Measurements from ENCODE around the gene SENP5.

Gene SENP5

DNA sequence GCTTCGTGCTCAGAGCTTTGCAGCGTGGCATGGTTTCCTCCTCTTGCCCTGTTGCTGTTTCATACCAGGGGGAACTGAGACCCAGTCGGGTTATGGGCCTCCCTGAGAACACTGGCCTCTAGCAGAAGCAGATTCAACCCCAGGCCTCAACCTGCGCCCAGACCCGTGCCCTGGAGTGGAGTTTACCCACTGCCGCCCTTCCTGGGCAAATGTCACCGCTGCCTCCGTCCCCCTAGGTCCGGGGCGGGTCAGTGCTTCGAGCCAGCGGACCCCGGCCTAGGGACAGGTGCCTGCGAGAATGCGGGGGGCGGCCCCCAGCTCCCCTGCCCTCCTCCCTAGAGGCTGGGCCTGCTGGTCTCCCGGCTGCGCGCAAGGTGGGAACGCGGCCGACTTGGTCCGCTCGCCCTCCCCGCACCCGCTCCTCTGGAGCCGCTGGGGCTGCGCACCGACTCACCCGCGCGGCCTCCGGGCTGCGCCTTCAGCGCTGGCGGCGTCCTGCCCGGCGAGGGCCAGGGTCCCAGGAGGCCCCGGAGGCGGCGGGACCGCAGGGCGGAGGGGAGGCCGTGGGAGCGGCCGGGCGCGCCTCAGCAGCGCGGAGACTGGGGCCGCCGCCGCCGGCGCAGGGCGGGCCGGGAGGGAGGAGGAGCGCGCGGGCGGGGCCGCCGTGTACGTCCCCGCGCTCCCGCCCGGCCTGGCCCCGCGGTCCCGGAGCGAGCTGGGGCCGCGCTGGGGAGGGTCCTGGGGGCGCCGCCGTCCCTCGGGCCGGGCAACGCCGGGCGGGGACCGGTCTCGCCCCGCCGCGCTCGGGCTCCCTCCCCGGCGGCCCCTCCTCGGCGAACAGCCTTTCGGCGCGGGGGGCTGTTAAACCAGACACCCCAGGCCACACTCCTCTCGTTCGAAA, 100.8 kb downstream of the SENP5 start, which contains the start of gene PIGZ:
Gene PIGZ, minus strand, starts transcription at position 601 of the 901 bp plus-strand sequence. CDS start 16,802 bp downstream, outside the sequence.
- TF ChIP-seq, protein P1, sequence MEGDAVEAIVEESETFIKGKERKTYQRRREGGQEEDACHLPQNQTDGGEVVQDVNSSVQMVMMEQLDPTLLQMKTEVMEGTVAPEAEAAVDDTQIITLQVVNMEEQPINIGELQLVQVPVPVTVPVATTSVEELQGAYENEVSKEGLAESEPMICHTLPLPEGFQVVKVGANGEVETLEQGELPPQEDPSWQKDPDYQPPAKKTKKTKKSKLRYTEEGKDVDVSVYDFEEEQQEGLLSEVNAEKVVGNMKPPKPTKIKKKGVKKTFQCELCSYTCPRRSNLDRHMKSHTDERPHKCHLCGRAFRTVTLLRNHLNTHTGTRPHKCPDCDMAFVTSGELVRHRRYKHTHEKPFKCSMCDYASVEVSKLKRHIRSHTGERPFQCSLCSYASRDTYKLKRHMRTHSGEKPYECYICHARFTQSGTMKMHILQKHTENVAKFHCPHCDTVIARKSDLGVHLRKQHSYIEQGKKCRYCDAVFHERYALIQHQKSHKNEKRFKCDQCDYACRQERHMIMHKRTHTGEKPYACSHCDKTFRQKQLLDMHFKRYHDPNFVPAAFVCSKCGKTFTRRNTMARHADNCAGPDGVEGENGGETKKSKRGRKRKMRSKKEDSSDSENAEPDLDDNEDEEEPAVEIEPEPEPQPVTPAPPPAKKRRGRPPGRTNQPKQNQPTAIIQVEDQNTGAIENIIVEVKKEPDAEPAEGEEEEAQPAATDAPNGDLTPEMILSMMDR (IDR thresholded peaks at IDR 0.05; ENCODE audit: low read depth, low read length), result no peak
- peak; percentile 10 for DNase-seq (ENCODE audit: extremely low read depth, low read depth)

DNA sequence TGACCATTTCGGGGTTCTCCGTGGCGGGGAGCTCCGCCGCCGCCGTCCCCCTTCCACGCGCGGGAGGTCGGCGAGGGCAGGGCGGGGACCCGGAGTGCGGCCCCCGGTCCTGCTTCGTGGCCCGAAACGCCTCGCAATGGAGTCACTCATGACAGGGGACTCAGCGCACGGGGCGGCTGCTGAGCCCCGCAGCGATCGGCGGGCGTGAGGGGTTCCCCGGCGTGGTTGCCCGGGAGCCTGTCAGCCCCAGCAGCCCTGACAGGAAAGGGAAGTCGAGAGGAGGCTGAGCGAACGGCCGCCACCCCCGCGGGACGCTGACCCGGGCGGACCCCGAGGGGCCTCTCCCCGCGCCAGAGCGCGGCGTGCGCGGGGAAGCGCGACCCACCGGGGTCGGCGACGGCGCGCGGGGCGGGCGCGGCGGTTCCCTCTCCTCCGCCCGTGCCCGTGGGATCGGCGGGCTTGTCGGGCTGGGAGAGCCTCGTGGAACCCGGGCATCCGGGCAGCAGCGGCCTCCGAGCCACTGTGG, 101.5 kb downstream of the SENP5 start:
- no peak for DNase-seq (ENCODE audit: extremely low read depth, low read depth)
- TF ChIP-seq, protein P1 (IDR thresholded peaks at IDR 0.05; ENCODE audit: low read depth, low read length), result no peak

DNA sequence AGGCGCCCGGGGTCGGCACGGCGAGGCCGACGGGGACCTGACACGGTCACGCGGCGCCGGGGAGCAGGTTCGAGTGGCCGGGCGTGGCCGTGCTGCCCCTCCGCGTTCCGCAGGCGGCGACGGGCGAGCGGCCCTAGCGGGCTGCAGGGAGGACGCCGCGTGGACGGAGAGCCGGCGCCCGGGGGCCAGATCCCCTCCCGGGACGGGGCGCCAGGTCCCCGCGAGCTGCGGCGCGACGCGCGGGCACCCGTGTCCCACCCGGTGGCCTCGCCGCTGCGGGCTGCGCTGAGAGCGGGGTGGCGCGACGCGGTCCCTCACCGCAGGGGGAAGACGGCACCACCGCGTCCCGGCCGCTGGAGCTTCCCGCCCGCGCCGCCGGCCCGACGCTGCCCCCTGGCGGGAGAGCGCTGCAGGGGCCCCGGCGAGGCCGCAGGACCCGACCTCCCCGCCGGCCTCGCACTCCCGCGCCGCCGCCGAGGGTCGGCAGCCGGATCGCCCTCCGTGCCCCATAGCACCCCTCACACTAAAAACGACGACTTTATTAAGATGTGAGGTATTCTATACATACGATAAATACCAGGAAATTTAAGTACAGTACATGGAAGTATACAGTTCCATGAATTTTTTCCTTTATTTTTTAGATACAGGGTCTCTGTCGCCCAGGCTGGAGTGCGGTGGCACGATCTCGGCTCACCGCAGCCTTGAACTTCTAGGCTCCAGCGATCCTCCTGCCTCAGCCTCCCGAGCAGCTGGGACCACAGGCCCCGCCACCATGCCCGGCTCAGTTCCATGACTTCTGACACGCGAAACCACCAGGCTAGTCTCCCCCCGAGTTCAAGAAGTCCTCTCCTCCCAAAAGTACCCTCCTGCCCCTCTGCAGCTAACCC, 102.2 kb downstream of the SENP5 start:
- TF ChIP-seq, protein P1 (IDR thresholded peaks at IDR 0.05; ENCODE audit: low read depth, low read length), result peak; percentile 33
- peak; percentile 15 for DNase-seq (ENCODE audit: extremely low read depth, low read depth)

DNA sequence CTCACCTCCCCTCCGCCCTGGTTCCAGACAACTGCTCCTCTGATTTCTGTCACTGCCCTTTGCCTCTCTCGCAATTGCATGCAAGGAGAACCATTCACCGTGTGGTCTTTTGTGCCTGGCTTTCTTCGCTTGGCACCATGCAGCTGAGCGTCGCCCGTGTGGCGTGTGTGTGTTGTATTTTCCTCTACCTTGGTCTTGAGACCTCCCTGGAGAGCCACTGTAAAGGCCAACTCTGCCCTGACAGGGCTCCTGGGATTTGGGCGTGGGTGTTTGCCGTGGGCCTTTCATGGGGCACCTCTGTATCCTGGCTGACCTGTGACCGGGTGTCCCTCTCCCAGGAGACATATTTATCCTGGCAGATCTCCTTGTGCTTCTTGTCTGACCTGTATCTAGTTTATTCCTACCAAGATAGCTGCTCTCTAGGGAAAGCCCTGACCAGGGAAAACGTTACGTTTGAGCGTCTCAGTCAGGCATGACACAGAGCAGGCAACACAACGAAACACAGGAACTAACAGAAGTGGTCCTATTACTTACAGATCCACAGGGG, 102.9 kb downstream of the SENP5 start:
- no peak for DNase-seq (ENCODE audit: extremely low read depth, low read depth)
- TF ChIP-seq, protein P1 (IDR thresholded peaks at IDR 0.05; ENCODE audit: low read depth, low read length), result no peak

DNA sequence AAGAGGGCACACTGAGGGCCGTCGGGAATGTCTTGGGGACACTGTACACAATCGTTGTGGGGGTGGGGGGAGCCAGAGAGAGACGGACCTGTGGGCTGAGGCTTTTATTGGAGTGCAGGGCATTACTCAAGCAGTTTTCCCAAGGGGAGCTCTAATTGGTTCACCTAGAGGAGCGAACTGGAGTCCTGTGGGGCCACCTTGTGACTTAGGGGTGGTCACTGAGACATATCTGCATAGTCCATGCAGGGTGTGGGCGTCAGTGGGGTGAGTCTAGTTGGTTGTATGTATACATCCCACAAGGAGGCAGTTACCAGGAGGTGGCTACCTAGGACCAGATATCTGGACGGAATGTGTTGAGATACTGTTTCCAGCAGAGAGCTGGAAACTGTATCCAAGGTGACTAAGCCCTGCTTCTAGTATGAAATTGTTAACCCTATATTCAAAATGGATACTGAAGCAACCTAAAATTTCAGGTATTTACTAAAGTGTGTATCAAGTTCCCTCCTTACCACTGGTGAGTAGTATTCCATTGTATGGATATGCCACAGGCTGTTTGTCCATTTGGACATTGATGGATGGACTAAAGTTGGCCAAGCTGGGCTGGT, 103.5 kb downstream of the SENP5 start:
- TF ChIP-seq, protein P1 (IDR thresholded peaks at IDR 0.05; ENCODE audit: low read depth, low read length), result no peak
- DNase-seq (ENCODE audit: extremely low read depth, low read depth), result no peak

DNA sequence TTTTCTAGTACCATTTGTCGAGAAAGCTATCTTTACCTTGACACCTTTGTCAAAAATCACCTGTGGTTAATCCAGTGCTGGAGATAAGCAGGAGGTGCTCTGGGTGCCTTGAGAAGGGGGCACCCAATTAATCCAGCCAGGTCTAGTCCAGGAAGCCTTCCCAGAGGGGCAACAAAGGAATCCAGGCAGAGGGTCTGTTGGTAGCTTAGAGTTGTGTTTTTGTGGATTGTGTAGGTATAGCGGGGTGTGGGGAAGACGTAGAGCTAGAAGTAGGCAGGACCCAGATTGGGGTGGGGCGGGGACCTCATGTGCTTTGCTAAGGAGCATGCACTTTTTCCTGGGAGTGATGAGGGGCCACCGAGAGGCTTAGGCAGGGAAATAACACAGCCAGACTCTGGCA, 106.9 kb downstream of the SENP5 start:
- no peak for DNase-seq (ENCODE audit: extremely low read depth, low read depth)
- TF ChIP-seq, protein P1 (IDR thresholded peaks at IDR 0.05; ENCODE audit: low read depth, low read length), result no peak
